ENCODE results near the gene HSF2.

DNA sequence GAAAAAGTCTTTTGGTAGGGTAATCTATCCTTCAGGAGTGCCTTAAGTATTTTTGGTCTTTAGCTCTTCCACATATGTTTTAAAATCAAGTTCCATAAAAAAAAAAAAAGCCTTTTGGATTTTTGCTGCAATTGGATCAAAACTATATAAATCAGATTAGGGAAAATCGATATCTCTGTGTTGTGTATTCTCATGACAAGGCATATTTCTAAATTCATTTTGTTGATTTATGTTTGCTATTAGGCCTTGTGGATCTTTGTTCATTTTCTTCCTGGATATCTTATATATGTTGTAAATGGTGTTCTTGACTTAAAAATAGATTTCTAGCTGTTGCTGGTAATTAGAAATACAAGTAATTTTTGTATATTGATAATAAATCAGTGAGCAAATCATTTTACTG lies 8.8 kb downstream of the HSF2 start:
- TF ChIP-seq, protein P1, sequence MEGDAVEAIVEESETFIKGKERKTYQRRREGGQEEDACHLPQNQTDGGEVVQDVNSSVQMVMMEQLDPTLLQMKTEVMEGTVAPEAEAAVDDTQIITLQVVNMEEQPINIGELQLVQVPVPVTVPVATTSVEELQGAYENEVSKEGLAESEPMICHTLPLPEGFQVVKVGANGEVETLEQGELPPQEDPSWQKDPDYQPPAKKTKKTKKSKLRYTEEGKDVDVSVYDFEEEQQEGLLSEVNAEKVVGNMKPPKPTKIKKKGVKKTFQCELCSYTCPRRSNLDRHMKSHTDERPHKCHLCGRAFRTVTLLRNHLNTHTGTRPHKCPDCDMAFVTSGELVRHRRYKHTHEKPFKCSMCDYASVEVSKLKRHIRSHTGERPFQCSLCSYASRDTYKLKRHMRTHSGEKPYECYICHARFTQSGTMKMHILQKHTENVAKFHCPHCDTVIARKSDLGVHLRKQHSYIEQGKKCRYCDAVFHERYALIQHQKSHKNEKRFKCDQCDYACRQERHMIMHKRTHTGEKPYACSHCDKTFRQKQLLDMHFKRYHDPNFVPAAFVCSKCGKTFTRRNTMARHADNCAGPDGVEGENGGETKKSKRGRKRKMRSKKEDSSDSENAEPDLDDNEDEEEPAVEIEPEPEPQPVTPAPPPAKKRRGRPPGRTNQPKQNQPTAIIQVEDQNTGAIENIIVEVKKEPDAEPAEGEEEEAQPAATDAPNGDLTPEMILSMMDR (IDR thresholded peaks at IDR 0.05), result no peak
- TF ChIP-seq ZNF423 (CRISPR knock-in tag; IDR thresholded peaks at IDR 0.05), result no peak
- TF ChIP-seq, protein P2, sequence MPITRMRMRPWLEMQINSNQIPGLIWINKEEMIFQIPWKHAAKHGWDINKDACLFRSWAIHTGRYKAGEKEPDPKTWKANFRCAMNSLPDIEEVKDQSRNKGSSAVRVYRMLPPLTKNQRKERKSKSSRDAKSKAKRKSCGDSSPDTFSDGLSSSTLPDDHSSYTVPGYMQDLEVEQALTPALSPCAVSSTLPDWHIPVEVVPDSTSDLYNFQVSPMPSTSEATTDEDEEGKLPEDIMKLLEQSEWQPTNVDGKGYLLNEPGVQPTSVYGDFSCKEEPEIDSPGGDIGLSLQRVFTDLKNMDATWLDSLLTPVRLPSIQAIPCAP (CRISPR knock-in tag; IDR thresholded peaks at IDR 0.05), result no peak
- TF ChIP-seq ATF1 (CRISPR knock-in tag; IDR thresholded peaks at IDR 0.05), result no peak
- no peak for TF ChIP-seq GTF2I (CRISPR knock-in tag; conservative IDR thresholded peaks at IDR 0.05)
